ENCODE data around the gene FGFBP2. TPM values are rescaled to one million over a fixed set of nuclear protein-coding genes. Genes with fewer than 3 reads are reported as not detected.

The FGFBP2 gene
- total and polyA plus RNA-seq, 10 of the 15 experiments (the other 5 are each of a cell fraction or from before 2014, with no cell fraction given) = 0.23 TPM; not detected in 9

GRCh38 chr4:15964159-15964558, 1.2 kb upstream of the FGFBP2 start:
- Histone ChIP-seq H3K9me3 (replicated peaks; ENCODE audit: control insufficient read depth, insufficient read depth, low read length) (no peaks in the 10 kb centered on the region), H3K9ac (ENCODE audit: control insufficient read depth, insufficient read depth, low read length) (no peak overlapping the region), H3K27me3 (replicated peaks in 1 of 2; ENCODE audit: control insufficient read depth in 2 of 2, insufficient read depth in 2 of 2, low read length in 1 of 2) (no peaks in the 10 kb centered on the region), H3K79me2 (ENCODE audit: control insufficient read depth, insufficient read depth, low read length) (no peaks in the 10 kb centered on the region), H3K4me3 (no peak overlapping the region), H3K4me1 (ENCODE audit: control insufficient read depth, insufficient read depth, low read length) (peaks cover 5% of the 10 kb centered on the region; the same call in 1 of the 2 replicates), H2AFZ (ENCODE audit: control insufficient read depth, low read depth, low read length) (no peak overlapping the region), H3K4me2 (ENCODE audit: control insufficient read depth, insufficient read depth) (no peak overlapping the region), H4K20me1 (ENCODE audit: control insufficient read depth, insufficient read depth) (no peaks in the 10 kb centered on the region), H3K27ac (ENCODE audit: control insufficient read depth, insufficient read depth) (no peak overlapping the region), H3K36me3 (ENCODE audit: control insufficient read depth in 2 of 2, insufficient read depth in 2 of 2, low read length in 1 of 2) (no peaks in the 10 kb centered on the region)
- WGBS (ENCODE audit: insufficient coverage, insufficient replicate concordance, low lambda C conversion rate, missing lambda C conversion rate) = 40% methylated on average over 5 of the region's 5 CpGs
- BruUV-seq (replicated peaks) = no TSS peak
- CTCF ChIA-PET = interaction anchor here (0.5 to 4.4 kb wide), 11 partner anchors 8 to 963 kb away, joined by 3 to 24 read pairs (median 3); no protein-coding TSS in a partner anchor
- SMC1A ChIA-PET (ENCODE audit: uncharacterized antibody, unreplicated experiment) = interaction anchor here (0.6 to 1.6 kb wide), 3 partner anchors 10 to 321 kb away, joined by 3 to 6 read pairs (median 3); no protein-coding TSS in a partner anchor
- in situ Hi-C loops (cut with MboI) (loop anchor here (25.0 kb wide), 1 partner anchor 727 kb away; no protein-coding TSS in a partner anchor), intact Hi-C loops (cut with micrococcal nuclease; ENCODE audit: unreplicated experiment) (no loop called here)
- POLR2A ChIA-PET = interaction anchor here (0.7 kb wide), 1 partner anchor 74 kb away, joined by 3 read pairs; no protein-coding TSS in a partner anchor
- TF ChIP-seq FOXK2 (IDR thresholded peaks at IDR 0.05) (no peak), MTA2 (IDR thresholded peaks at IDR 0.05; ENCODE audit: low read depth) (no peak), BCLAF1 (IDR thresholded peaks at IDR 0.05) (no peak), GATAD2B (conservative IDR thresholded peaks at IDR 0.05; ENCODE audit: low read depth) (no peak), SREBF1 (IDR thresholded peaks at IDR 0.05; ENCODE audit: low read length) (no peak), NR2C1 (IDR thresholded peaks at IDR 0.05) (no peak), HCFC1 (IDR thresholded peaks at IDR 0.05; ENCODE audit: low read length) (no peak), RBBP5 (conservative IDR thresholded peaks at IDR 0.05) (no peak), RAD21 (IDR thresholded peaks at IDR 0.05; ENCODE audit: insufficient read depth, low read depth, low read length) (no peak), NRF1 (conservative IDR thresholded peaks at IDR 0.05; ENCODE audit: low read depth, low read length) (no peak), RAD51 (IDR thresholded peaks at IDR 0.05) (no peak), WRNIP1 (IDR thresholded peaks at IDR 0.05; ENCODE audit: borderline replicate concordance, low read depth, low read length) (no peak), ATF7 (IDR thresholded peaks at IDR 0.05; ENCODE audit: low read depth) (no peak), CHD2 (IDR thresholded peaks at IDR 0.05; ENCODE audit: borderline replicate concordance, low read depth, low read length) (no peak)
- TF ChIP-seq, protein P1, sequence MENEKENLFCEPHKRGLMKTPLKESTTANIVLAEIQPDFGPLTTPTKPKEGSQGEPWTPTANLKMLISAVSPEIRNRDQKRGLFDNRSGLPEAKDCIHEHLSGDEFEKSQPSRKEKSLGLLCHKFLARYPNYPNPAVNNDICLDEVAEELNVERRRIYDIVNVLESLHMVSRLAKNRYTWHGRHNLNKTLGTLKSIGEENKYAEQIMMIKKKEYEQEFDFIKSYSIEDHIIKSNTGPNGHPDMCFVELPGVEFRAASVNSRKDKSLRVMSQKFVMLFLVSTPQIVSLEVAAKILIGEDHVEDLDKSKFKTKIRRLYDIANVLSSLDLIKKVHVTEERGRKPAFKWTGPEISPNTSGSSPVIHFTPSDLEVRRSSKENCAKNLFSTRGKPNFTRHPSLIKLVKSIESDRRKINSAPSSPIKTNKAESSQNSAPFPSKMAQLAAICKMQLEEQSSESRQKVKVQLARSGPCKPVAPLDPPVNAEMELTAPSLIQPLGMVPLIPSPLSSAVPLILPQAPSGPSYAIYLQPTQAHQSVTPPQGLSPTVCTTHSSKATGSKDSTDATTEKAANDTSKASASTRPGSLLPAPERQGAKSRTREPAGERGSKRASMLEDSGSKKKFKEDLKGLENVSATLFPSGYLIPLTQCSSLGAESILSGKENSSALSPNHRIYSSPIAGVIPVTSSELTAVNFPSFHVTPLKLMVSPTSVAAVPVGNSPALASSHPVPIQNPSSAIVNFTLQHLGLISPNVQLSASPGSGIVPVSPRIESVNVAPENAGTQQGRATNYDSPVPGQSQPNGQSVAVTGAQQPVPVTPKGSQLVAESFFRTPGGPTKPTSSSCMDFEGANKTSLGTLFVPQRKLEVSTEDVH (IDR thresholded peaks at IDR 0.05; ENCODE audit: low read depth, partially characterized antibody) = no peak
- TF ChIP-seq, protein P2, sequence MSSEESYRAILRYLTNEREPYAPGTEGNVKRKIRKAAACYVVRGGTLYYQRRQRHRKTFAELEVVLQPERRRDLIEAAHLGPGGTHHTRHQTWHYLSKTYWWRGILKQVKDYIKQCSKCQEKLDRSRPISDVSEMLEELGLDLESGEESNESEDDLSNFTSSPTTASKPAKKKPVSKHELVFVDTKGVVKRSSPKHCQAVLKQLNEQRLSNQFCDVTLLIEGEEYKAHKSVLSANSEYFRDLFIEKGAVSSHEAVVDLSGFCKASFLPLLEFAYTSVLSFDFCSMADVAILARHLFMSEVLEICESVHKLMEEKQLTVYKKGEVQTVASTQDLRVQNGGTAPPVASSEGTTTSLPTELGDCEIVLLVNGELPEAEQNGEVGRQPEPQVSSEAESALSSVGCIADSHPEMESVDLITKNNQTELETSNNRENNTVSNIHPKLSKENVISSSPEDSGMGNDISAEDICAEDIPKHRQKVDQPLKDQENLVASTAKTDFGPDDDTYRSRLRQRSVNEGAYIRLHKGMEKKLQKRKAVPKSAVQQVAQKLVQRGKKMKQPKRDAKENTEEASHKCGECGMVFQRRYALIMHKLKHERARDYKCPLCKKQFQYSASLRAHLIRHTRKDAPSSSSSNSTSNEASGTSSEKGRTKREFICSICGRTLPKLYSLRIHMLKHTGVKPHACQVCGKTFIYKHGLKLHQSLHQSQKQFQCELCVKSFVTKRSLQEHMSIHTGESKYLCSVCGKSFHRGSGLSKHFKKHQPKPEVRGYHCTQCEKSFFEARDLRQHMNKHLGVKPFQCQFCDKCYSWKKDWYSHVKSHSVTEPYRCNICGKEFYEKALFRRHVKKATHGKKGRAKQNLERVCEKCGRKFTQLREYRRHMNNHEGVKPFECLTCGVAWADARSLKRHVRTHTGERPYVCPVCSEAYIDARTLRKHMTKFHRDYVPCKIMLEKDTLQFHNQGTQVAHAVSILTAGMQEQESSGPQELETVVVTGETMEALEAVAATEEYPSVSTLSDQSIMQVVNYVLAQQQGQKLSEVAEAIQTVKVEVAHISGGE (CRISPR knock-in tag; IDR thresholded peaks at IDR 0.05) = no peak
- RAD21 ChIA-PET (ENCODE audit: unreplicated experiment) = interaction anchor here (1.0 to 2.0 kb wide), 3 partner anchors 74 to 198 kb away, joined by 3 to 5 read pairs (median 4); no protein-coding TSS in a partner anchor
- FAIRE-seq (no peak), ATAC-seq (peak; percentile 28; the same call in 1 of the 3 replicates), DNase-seq (ENCODE audit: low read depth, low spot score) (no peak)

All from GM12878 (cell line).